DND-41 (cell line): Measurements from ENCODE around the gene IFNG-AS1.

ENCODE experiments used
- CTCF ChIP-seq: IDR thresholded peaks from 2 replicates; pipeline ENCODE4 v1.5.1; 2012; ENCODE audit warnings: borderline replicate concordance, low read length, moderate library complexity, mild to moderate bottlenecking; ENCODE audit not compliant: poor library complexity, severe bottlenecking; ENCODE audit errors: extremely low read depth
- EZH2 ChIP-seq: IDR thresholded peaks from 3 replicates; pipeline ENCODE4 v1.6.1; 2012; ENCODE audit warnings: borderline replicate concordance, low read depth, mild to moderate bottlenecking, moderate library complexity, low read length, inconsistent platforms; ENCODE audit not compliant: severe bottlenecking

- TF ChIP-seq CTCF (no peak), EZH2 (no peak)
These were observed 3.9 kb downstream of the IFNG-AS1 start for GRCh38 chr12:67993143-67993542.
